Subcutaneous abdominal adipose tissue (tissue), 5 donors: ENCODE measurements around the gene EEF1A1.

Source experiments
- H3K27ac ChIP-seq: one replicate; pipeline ENCODE4 v1.7.0; 2013; ENCODE audit warnings: low read depth, mild to moderate bottlenecking, inconsistent platforms, low read length, moderate library complexity
- H3K27me3 ChIP-seq, 5 donors: one replicate each; pipeline ENCODE4 v1.7.0; 2013; ENCODE audit warnings: low read length in 5 of 5, inconsistent platforms in 1 of 5; ENCODE audit not compliant: control insufficient read depth in 5 of 5, insufficient read depth in 4 of 5
- H3K36me3 ChIP-seq, 5 donors: one replicate each; pipeline ENCODE4 v1.7.0; 2013; ENCODE audit warnings: low read length in 5 of 5; ENCODE audit not compliant: control insufficient read depth in 5 of 5, insufficient read depth in 5 of 5
- H3K4me1 ChIP-seq, 5 donors: one replicate each; pipeline ENCODE4 v1.7.0; 2013; ENCODE audit warnings: low read length in 5 of 5, mild to moderate bottlenecking in 3 of 5, moderate library complexity in 1 of 5; ENCODE audit not compliant: control insufficient read depth in 5 of 5, insufficient read depth in 5 of 5
- H3K4me3 ChIP-seq, 5 donors: one replicate each; pipeline ENCODE4 v1.7.0; 2013; ENCODE audit warnings: low read length in 5 of 5, low read depth in 1 of 5
- H3K9ac ChIP-seq, 5 donors: one replicate each; pipeline ENCODE4 v1.7.0; 2013; ENCODE audit warnings: low read length in 5 of 5, mild to moderate bottlenecking in 4 of 5, moderate library complexity in 3 of 5
- H3K9me3 ChIP-seq, 5 donors: one replicate each; pipeline ENCODE4 v1.7.0; 2013; ENCODE audit warnings: low read length in 5 of 5; ENCODE audit not compliant: control insufficient read depth in 5 of 5
- donor health status: healthy.
- donor health status: healthy.
- donor health status: healthy.
- donor health status: healthy.
- donor health status: healthy.

EEF1A1 gene

GRCh38 chr6:73477407-73477806 is 43.4 kb downstream of the EEF1A1 start:
- Histone ChIP-seq H3K4me3 (no peak overlapping the region), H3K27me3 (no peaks in the 10 kb centered on the region), H3K4me1 (no peaks in the 10 kb centered on the region), H3K9me3 (no peaks in the 10 kb centered on the region), H3K9ac (no peak overlapping the region), H3K36me3 (peaks cover 22 to 84% (median 68%) of the 10 kb centered on the region in 5 donors), H3K27ac (no peak overlapping the region)

DNA sequence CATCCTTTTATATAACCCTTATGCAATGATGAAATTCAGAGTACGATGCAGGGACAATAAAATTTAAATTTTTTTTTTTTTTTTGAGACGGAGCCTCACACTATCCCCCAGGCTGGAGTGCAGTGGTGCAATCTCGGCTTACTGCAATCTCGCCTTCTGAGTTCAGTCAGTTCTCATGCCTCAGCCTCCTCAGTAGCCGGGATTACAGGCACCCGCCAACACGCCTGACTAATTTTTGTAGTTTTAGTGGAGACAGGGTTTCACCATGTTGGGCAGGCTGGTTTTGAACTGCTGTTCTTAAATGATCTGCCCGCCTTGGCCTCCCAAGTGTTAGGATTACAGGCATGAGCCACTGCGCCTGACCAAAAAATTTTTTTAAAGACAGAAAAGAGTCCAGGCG is 44.1 kb downstream of the EEF1A1 start:
- H3K9me3 ChIP-seq = no peaks in the 10 kb centered on the region
- no peaks in the 10 kb centered on the region for H3K4me1 ChIP-seq
- H3K4me3 ChIP-seq = no peak overlapping the region
- no peaks in the 10 kb centered on the region for H3K27me3 ChIP-seq
- no peak overlapping the region for H3K27ac ChIP-seq
- no peak overlapping the region for H3K9ac ChIP-seq
- H3K36me3 ChIP-seq = peaks cover 25 to 82% (median 63%) of the 10 kb centered on the region in 5 donors

GRCh38 chr6:73471686-73472290 is 49.0 kb downstream of the EEF1A1 start:
- Histone ChIP-seq H3K36me3 (peaks cover 14 to 77% (median 52%) of the 10 kb centered on the region in 5 donors), H3K9ac (no peak overlapping the region), H3K27me3 (no peaks in the 10 kb centered on the region), H3K4me3 (no peak overlapping the region), H3K27ac (no peak overlapping the region), H3K9me3 (no peaks in the 10 kb centered on the region), H3K4me1 (no peaks in the 10 kb centered on the region)
